ENCODE measurements around the gene SYNGR4. TPM values are rescaled to one million over a fixed set of nuclear protein-coding genes. Genes with fewer than 3 reads are reported as not detected.
"Not testable (repeated sequence)": the region's sequence is repeated elsewhere in the genome, so short reads cannot be mapped to it uniquely, and the experiment has no call there.

SYNGR4 gene
- total RNA-seq: not detected
- polyA plus RNA-seq (ENCODE audit: insufficient read length in 2 of 2): under 1 TPM; 0.35 to 0.76 TPM
- long read RNA-seq, donor 1: 0 reads
- long read RNA-seq, donor 2: 0 reads
- long read RNA-seq, donor 3, partial matches to known transcripts: 69 of 69 reads
- long read RNA-seq, donor 3, other reads (novel, unspliced or antisense): 0 of 69 reads
- long read RNA-seq, donor 4: 0 reads

DNA sequence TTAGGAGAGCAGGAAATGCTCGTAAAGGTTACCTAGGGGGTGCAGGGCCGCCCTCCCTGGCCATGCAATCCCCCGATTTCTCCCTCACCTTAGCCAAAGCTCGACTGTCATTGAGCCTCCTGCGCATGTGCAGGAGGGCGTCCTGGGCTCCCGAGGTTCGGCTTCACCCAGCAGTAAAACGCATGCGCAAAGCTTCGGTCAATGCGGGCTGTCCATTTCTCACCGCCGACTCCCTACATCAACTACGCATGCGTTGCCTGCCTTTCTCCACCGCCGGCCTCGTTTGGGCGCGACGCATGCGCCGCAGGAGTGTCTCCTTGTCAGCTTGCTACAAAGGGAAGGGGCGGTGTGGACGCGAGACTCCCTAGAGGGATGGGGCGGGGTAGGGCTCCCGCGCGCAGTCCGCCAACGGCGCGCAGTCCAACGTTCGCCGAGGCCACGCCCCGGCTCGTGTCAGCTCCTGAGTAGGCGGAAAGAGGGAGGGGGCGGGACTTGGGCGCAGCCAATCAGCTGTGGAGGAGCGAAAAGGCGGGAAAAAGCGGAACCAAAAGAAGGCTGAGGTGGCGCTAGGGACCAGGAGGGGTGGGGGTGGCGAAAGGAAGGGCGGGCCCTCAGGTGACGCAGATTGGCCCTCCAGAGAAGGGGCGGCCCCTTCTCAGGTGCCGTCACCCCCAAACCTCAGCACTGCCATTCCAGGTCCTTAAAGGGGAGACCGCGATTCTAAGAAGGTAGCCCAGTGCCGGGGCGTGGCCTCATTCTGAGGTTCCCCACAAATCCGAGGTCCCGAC lies at the start of gene SYNGR4, which contains the start of gene TMEM143:
SYNGR4 (plus strand) TSS at position 558 of the 788 bp plus-strand sequence. CDS start 1,476 bp downstream, outside the sequence.
TMEM143 (minus strand) TSS at position 131 of the 788 bp plus-strand sequence; CDS start at position 111, 20 bp downstream.
- Histone ChIP-seq H3K27me3 (ENCODE audit: control insufficient read depth, insufficient read depth, low read length) (no peaks in the 10 kb centered on the region), H3K4me3 (ENCODE audit: low read depth, low read length) (peak within 1 kb of the TSS; percentile 81), H3K9me3 (ENCODE audit: control insufficient read depth, insufficient read depth, low read length) (no peaks in the 10 kb centered on the region), H3K36me3 (ENCODE audit: control insufficient read depth, insufficient read depth, low read length) (peaks cover under 1% of the 10 kb centered on the region), H3K27ac (ENCODE audit: low read depth, low read length) (peak within 1 kb of the TSS; percentile 98), H3K4me1 (ENCODE audit: control insufficient read depth, insufficient read depth, low read length) (peaks cover 20% of the 10 kb centered on the region)
- DNase-seq (ENCODE audit: low read depth in 4 of 6, low spot score in 6 of 6): peak; percentile 100
- under 1% methylated on average over 57 of the region's 59 CpGs for WGBS (ENCODE audit: insufficient coverage)

GRCh38 chr19:48315712-48316111 lies 48.5 kb upstream of the SYNGR4 start:
- H3K36me3 ChIP-seq (ENCODE audit: control insufficient read depth, insufficient read depth, low read length): no peaks in the 10 kb centered on the region
- peaks cover 16% of the 10 kb centered on the region for H3K4me1 ChIP-seq (ENCODE audit: control insufficient read depth, insufficient read depth, low read length)
- H3K27ac ChIP-seq (ENCODE audit: low read depth, low read length): no peak overlapping the region
- H3K27me3 ChIP-seq (ENCODE audit: control insufficient read depth, insufficient read depth, low read length): no peaks in the 10 kb centered on the region
- H3K4me3 ChIP-seq (ENCODE audit: low read depth, low read length): no peak overlapping the region
- no CpG with 5 or more reads among the region's 7 CpGs for WGBS (ENCODE audit: insufficient coverage)
- no peaks in the 10 kb centered on the region for H3K9me3 ChIP-seq (ENCODE audit: control insufficient read depth, insufficient read depth, low read length)
- no peak for DNase-seq (ENCODE audit: low read depth in 4 of 6, low spot score in 6 of 6)

DNA sequence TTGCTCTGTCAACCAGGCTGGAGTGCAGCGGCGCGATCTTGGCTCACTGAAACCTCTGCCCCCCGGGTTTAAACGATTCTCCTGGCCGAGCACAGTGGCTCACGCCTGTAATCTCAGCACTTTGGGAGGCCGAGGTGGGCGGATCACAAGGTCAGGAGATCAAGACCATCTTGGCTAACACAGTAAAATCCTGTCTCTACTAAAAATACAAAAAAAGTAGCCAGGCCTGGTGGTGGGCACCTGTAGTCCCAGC lies 46.5 kb upstream of the SYNGR4 start:
- 49% methylated on average over 9 of the region's 9 CpGs for WGBS (ENCODE audit: insufficient coverage)
- not testable (repeated sequence) for H3K36me3 ChIP-seq (ENCODE audit: control insufficient read depth, insufficient read depth, low read length); H3K27me3 ChIP-seq (ENCODE audit: control insufficient read depth, insufficient read depth, low read length); H3K4me3 ChIP-seq (ENCODE audit: low read depth, low read length); DNase-seq (ENCODE audit: low read depth in 4 of 6, low spot score in 6 of 6); H3K9me3 ChIP-seq (ENCODE audit: control insufficient read depth, insufficient read depth, low read length); H3K27ac ChIP-seq (ENCODE audit: low read depth, low read length)
- H3K4me1 ChIP-seq (ENCODE audit: control insufficient read depth, insufficient read depth, low read length): peaks cover 32% of the 10 kb centered on the region

DNA sequence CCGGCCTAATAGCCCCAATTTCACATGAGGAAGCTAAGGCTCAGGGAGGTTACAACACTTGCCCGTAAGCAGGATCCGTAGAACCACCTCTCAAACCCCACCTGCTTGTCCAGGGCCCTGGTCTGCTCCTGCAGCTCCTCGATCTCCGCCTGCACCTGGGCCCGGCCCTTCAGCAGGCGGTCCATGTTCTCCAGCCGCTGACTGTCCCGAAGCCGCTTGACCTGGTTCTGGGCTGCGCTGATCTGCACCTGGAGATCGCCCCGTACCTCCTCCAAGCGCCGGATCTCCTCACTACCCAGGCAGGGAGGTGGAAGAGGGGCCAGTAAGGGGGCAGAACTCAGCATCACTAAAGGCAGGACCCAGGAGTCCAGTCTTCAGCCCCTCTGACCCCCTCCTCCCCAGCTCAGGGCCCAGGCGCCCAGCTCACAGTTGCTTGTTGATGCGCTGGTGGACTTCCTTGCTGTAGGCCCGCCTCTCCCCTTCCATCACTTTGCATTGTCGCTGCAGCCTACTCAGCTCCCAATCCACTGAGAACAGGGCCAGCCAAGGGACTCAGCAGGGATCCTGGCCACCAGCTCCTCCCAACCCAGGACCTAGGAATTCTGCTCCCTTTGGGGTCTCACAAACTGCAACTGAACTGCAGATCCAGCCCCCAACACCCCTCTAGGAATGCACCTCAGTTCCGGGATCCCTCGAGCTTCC lies 45.7 kb upstream of the SYNGR4 start:
- no peak for DNase-seq (ENCODE audit: low read depth in 4 of 6, low spot score in 6 of 6)
- WGBS (ENCODE audit: insufficient coverage): 90% methylated on average over 17 of the region's 21 CpGs

GRCh38 chr19:48319647-48320541 lies 44.3 kb upstream of the SYNGR4 start:
- 48% methylated on average over 4 of the region's 16 CpGs for WGBS (ENCODE audit: insufficient coverage)
- H3K36me3 ChIP-seq (ENCODE audit: control insufficient read depth, insufficient read depth, low read length): no peaks in the 10 kb centered on the region
- peak in 2 of 6 donors; percentile 69 to 82 for DNase-seq (ENCODE audit: low read depth in 4 of 6, low spot score in 6 of 6)
- peak overlapping the region; percentile 77 for H3K4me3 ChIP-seq (ENCODE audit: low read depth, low read length)
- H3K9me3 ChIP-seq (ENCODE audit: control insufficient read depth, insufficient read depth, low read length): no peaks in the 10 kb centered on the region
- peak overlapping the region; percentile 67 for H3K27ac ChIP-seq (ENCODE audit: low read depth, low read length)
- peaks cover 38% of the 10 kb centered on the region for H3K4me1 ChIP-seq (ENCODE audit: control insufficient read depth, insufficient read depth, low read length)
- H3K27me3 ChIP-seq (ENCODE audit: control insufficient read depth, insufficient read depth, low read length): no peaks in the 10 kb centered on the region

More for the DNA sequence above, 45.7 kb upstream of the SYNGR4 start:
- Histone ChIP-seq H3K27ac (ENCODE audit: low read depth, low read length) (no peak overlapping the region), H3K36me3 (ENCODE audit: control insufficient read depth, insufficient read depth, low read length) (no peaks in the 10 kb centered on the region), H3K4me1 (ENCODE audit: control insufficient read depth, insufficient read depth, low read length) (peaks cover 35% of the 10 kb centered on the region), H3K27me3 (ENCODE audit: control insufficient read depth, insufficient read depth, low read length) (no peaks in the 10 kb centered on the region), H3K4me3 (ENCODE audit: low read depth, low read length) (no peak overlapping the region), H3K9me3 (ENCODE audit: control insufficient read depth, insufficient read depth, low read length) (no peaks in the 10 kb centered on the region)

DNA sequence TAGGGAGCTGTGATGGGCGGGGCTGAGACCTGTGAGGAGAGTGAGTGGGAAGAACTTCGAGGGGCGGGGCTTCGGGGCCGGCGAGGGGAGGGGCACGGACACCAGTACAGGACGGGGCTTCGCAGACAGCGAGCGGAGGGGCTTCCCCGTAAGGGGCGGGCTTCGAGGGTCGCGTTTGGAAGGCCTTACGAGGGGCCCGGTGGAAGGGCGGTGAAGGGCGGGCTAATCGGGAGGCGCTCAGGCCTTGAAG lies 42.9 kb upstream of the SYNGR4 start:
- WGBS (ENCODE audit: insufficient coverage): under 1% methylated on average over 20 of the region's 22 CpGs
- H3K36me3 ChIP-seq (ENCODE audit: control insufficient read depth, insufficient read depth, low read length): no peaks in the 10 kb centered on the region
- no peaks in the 10 kb centered on the region for H3K27me3 ChIP-seq (ENCODE audit: control insufficient read depth, insufficient read depth, low read length)
- H3K27ac ChIP-seq (ENCODE audit: low read depth, low read length): peak overlapping the region; percentile 97
- H3K9me3 ChIP-seq (ENCODE audit: control insufficient read depth, insufficient read depth, low read length): no peaks in the 10 kb centered on the region
- peak in 3 of 6 donors; percentile 68 to 97 (median 94) for DNase-seq (ENCODE audit: low read depth in 4 of 6, low spot score in 6 of 6)
- H3K4me1 ChIP-seq (ENCODE audit: control insufficient read depth, insufficient read depth, low read length): peaks cover 52% of the 10 kb centered on the region
- peak overlapping the region; percentile 77 for H3K4me3 ChIP-seq (ENCODE audit: low read depth, low read length)

- peaks cover 52% of the 10 kb centered on the region for H3K4me1 ChIP-seq (ENCODE audit: control insufficient read depth, insufficient read depth, low read length)
- H3K4me3 ChIP-seq (ENCODE audit: low read depth, low read length): peak overlapping the region; percentile 77
- H3K36me3 ChIP-seq (ENCODE audit: control insufficient read depth, insufficient read depth, low read length): no peaks in the 10 kb centered on the region
- DNase-seq (ENCODE audit: low read depth in 4 of 6, low spot score in 6 of 6): peak; percentile 87 to 98 (median 92)
- 2% methylated on average over 63 of the region's 63 CpGs for WGBS (ENCODE audit: insufficient coverage)
- H3K27me3 ChIP-seq (ENCODE audit: control insufficient read depth, insufficient read depth, low read length): no peaks in the 10 kb centered on the region
- no peaks in the 10 kb centered on the region for H3K9me3 ChIP-seq (ENCODE audit: control insufficient read depth, insufficient read depth, low read length)
- H3K27ac ChIP-seq (ENCODE audit: low read depth, low read length): peak overlapping the region; percentile 97
Measured at GRCh38 chr19:48321622-48322591, 42.3 kb upstream of the SYNGR4 start.

GRCh38 chr19:48325265-48325910 lies 38.8 kb upstream of the SYNGR4 start, which contains the start of gene EMP3:
TSS of gene EMP3 (plus strand) at chr19:48325552. CDS start at chr19:48326845, 1,293 bp downstream.
- H3K4me1 ChIP-seq (ENCODE audit: control insufficient read depth, insufficient read depth, low read length): peaks cover 47% of the 10 kb centered on the region
- peak within 1 kb of the TSS; percentile 68 for H3K4me3 ChIP-seq (ENCODE audit: low read depth, low read length)
- H3K36me3 ChIP-seq (ENCODE audit: control insufficient read depth, insufficient read depth, low read length): no peaks in the 10 kb centered on the region
- DNase-seq (ENCODE audit: low read depth in 4 of 6, low spot score in 6 of 6): peak in 2 of 6 donors; percentile 37 to 82
- WGBS (ENCODE audit: insufficient coverage): 5% methylated on average over 21 of the region's 22 CpGs
- H3K9me3 ChIP-seq (ENCODE audit: control insufficient read depth, insufficient read depth, low read length): no peaks in the 10 kb centered on the region
- no peaks in the 10 kb centered on the region for H3K27me3 ChIP-seq (ENCODE audit: control insufficient read depth, insufficient read depth, low read length)
- H3K27ac ChIP-seq (ENCODE audit: low read depth, low read length): peak within 1 kb of the TSS; percentile 91

All from spinal cord (tissue), 10 donors.